IPS-NIHi7 (cell line): ENCODE results near the gene CPT1A.

ENCODE experiments used
- DNase-seq: peaks from one replicate; pipeline ENCODE4 v3.0.0; 2012; ENCODE audit warnings: mixed read lengths; ENCODE audit errors: extremely low spot score

Gene CPT1A

GRCh38 chr11:68710409-68710808 lies 131.3 kb downstream of the CPT1A start:
- DNase-seq: no peak

- no peak for DNase-seq
Observed at GRCh38 chr11:68709062-68709461, 132.7 kb downstream of the CPT1A start.

GRCh38 chr11:68707527-68707926 lies 134.2 kb downstream of the CPT1A start:
- no peak for DNase-seq

GRCh38 chr11:68704887-68705286 lies 136.8 kb downstream of the CPT1A start:
- peak; percentile 67 for DNase-seq
